HPDE6-E6E7 (cell line): ENCODE measurements around the gene PRRG2.

Source experiments
- DNase-seq: peaks from one replicate; pipeline ENCODE4 v3.0.0; 2011; ENCODE audit warnings: missing footprints; ENCODE audit errors: extremely low spot score

The PRRG2 gene

DNA sequence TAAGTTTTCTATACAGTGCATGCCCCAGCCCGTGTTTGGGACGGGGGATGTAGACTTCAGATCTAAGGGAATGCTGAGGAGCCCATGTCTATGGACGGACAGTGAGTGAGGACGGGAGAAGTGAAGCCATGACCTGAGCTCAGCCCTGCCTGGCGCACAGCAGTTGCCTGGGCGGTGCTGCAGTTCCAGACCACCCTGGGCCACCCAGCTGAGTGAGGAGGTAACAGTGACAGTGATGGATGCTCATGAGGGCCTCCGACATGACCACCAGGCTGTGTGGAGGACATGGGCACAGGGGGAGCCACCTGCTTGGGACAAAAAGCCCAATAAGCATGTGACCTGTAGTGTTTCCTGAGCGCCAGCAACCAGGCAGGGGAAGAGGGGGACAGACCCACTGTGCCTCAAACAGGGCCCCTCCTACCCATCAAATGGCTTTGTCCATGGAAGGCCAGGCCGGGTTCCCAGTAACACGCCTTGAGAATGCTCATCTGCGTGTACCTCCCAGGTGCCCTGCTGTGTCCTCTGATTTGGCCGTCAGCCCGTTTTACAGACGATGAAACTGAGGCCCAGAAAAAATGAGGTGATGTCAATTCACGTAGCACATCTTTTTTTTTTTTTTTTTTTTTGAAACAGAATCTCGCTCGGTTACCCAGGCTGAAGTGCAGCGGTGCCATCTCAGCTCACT is 23.3 kb upstream of the PRRG2 start:
- DNase-seq, result no peak

DNA sequence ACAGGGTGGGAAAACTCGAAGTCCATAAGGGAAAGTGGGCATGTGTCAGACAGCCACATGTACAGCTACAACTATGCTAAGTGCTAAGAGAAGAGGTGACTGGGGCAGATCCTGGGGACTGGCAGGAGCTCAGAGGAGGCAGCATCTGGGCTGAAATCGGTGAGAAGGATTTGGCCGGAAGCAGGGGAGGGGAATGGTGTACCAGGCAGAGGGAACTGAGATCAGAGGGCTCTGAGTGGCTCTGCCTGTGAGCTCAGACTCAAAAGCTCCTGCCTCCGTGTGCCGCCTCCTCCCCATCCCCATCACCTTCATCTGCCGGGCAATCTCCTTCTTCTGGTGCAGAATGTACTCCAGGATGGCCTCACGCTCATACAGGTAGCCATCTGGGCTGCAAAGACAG is 22.5 kb upstream of the PRRG2 start:
- no peak for DNase-seq

DNA sequence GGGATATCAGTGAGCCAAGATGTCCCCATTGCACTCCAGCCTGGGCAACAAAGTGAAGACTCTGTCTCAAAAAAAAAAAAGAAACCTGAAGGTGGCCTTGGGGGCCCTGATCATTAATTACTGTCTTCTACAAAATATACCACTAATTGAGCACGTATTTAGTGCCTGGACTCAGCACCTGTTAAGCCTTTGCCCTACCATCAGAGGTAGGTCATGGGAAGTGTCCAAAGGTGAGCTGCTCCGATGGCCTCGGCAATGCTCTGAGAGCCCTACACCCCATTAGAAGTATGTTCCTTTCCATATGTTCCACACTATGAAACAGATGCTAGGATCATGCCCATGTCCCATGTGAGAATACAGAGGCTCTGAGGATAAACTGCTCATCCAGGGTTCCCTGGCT is 21.7 kb upstream of the PRRG2 start:
- no peak for DNase-seq

DNA sequence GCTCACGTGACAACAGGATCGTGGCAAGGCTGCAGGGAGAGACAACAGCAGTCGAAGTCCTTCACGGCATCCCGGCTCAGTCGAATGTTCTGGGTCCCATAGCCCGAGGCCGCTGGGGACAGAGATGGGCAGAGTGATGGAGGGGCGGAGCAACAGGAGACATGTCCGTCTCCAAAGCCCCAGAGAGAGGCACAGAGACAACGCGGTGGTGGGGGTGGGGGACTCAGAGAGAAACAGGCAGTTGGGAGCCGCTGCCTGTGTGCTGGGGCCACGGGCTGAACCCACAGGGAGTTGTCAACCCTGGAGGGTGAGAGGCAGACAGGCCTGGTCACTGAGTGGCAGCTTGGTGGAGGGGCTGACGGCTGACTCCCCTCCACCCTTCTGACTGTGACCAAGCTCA is 21.2 kb upstream of the PRRG2 start:
- DNase-seq, result no peak

DNA sequence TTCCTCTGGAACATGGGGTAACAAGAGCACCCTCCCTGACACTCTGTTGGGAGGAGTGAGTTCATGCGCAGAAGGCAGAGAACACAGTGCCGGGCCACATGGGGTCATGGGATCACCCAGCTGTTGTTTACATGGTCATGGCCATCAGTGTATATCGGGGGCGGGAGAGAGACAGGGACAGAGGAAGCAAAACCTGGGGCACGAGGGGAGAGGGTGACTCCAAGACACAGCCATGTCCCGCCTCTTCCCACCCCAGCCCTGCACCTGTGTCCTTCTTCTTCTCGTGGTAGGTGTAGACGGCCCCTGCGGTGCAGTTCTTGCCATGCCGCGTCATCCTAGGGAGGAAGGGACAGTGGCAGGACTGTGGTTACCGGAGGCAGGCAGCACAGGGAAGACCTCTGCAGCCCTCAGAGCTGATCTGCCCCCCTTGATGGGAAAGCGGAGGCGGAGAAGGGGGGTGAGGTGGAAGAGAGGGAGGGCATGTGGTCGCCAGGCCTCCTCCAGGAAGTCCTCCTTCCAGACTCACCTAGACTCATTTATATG is 20.7 kb upstream of the PRRG2 start:
- no peak for DNase-seq

DNA sequence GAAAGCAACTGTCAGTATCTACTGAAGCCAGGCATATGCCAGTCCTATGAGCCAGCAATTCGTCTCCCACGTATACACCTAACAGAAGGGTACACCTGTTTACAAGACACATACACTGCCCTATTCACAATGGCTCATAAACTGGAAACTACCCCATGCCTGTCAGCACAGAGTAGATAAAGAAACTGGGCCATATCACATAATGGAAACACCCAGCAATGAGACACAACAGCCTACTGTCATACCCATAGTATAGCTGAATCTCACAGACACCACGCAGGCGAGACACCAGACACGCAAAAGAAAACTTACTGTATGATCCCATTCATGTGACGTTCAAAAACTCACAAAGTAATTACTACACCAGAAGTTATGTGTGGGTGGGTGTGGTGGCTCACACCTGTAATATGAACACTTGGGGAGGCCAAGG is 16.5 kb upstream of the PRRG2 start:
- DNase-seq, result no peak

DNA sequence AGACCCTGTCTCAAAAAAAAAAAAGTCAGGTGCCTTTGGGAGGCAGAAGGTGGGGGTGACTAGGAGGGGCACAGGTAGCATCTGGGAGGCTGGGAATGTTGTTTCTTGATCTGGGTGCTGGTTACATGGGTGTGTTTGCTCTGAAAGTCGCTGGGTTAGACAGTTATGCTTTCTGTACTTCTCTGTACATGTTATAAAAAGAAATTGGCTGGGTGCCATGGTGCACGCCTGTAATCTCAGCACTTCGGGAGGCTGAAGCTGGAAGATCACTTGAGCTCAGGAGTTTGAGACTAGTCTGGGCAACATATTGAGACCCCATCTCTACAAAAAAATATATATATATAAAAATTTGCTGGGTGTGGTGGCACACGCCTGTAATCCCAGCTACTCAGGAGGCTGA is 15.9 kb upstream of the PRRG2 start:
- DNase-seq, result no peak

DNA sequence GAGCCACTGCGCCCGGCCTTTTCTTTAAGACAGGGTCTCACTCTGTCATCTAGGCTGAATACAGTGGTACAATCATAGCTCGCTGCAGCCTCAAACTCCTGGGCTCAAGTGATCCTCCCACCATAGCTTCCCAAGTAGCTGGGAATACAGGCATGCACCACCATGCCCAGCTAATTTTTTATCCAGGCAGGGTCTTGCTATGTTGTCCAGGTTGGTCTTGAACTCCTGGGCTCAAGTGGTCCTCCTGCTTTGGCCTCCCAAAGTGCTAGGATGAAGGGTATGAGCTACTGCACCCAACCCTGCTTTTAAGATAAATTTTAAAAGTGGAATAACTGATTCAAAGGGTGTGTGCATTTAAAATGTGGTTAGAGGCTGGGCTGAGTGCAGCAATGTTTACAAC is 14.8 kb upstream of the PRRG2 start:
- no peak for DNase-seq

DNA sequence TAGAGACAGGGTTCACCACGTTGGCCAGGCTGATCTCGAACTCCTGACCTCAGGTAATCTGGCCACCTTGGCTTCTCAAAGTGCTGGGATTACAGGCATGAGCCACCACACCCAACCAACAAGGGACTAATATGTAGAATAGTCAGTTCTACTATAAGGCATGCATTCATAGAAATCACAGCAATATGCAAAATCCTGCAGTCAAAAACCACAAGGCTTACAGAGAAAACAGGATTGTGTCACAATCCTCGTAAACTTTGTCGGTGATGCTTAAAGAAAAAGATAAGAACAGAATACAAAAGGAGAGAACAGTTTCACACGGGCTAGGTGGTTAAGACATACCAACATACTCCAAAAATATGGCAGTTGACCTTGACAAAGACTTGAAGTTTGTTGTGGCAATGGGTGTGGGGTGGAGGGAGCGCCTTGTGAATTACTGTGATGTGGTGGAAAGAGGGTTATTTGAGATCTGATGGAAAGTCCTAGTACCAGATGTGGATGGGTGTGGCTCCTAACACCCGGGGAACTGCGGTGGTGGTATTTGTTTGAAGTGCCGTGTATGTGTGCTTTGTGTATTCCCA is 13.2 kb upstream of the PRRG2 start:
- no peak for DNase-seq

DNA sequence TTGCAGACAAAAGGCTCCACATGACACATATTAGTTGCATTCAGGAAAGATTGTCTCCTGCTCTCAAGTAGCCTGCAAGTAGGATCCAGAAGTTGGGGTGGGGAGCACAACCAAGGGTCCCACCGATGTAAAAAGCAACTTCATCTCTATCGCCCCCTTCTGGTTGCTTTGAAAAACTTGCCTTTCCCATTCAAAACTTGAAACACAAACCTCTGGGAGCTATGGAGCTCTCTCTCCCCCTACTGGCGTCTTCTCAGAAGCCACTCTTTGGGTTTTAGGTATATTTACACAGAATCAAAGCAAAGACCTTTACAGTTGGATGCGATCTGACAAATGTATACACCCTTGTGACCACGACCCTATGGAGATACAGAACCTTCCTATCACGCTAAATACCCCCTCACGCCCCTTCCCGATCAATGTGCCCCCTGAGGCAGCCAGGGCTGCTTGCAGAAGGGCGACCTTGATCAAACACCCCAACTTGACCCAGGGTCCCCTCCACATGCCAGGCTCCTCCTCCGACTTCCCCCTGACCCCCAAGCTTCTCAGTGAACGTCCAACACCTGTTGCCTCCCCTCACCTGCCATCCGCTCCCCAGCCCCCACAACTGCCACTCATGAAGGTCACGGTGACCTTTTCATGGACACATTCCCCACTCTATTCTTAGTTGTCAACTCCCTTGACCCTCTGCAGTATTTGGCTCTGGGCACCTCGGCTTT is 10.8 kb upstream of the PRRG2 start:
- no peak for DNase-seq

DNA sequence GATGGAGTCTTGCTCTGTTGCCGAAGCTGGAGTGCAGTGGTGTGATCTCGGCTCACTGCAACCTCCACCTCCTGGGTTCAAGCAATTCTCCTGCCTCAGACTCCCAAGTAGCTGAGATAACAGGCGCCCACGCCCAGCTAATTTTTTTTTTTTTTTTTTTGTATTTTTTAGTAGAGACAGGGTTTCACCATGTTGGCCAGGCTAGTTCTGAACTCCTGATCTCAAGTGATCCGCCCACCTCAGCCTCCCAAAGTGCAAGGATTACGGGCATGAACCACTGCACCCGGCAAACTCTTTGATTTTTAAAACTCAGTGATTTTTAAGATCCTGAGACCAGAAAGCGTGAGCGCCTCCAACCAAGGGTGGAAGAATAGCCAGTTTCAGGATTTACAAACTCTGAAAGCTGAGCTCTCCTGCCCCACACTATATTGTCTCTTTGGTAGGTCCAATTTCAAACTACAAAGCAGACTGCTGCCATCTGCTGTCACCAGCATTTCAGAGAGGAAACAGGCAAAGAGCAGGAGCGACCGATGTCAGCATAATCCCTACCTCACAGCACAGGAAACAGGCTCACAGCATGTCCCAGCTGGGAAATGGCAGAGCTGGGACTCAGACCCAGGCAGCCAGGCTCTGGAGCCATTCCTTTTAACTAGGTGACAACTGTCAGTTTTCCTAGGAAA is 10.0 kb upstream of the PRRG2 start:
- no peak for DNase-seq

DNA sequence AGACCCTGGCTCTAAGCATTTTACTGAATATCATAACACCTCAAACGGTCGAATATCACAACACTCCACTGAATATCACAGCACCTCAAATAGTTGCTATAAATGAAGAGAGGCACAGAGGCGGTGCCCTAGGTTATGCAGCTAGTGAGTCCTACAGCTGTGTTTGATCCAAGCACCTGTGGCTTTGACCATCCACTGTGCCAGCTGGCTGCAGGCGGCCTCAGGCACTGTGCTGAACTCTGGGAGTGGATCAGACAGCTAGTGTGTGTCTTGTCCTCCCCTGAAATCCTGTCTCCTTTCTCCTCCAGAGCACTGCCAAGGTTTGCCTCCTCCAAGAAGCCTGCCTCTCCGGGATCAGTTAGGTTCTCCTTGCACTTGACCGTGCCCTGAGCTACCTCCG is 8.1 kb upstream of the PRRG2 start:
- DNase-seq, result no peak

DNA sequence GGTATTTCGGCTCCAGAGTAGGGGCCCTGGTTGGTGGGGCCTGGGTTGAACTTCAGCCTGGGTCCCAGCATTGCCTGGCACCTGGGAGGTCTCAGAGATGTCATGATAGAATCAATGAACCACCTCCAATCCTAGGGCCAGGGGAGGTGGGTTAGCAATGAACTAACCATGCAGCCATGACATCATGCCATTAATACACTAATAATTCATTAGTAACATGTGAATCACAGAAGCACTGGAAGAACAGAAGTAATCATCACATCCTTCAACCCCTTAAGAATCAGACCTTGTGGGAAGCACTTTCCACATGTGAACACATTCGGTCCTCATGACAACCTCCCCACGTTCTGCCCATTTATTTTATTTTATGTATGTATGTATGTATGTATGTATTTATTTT is 7.7 kb upstream of the PRRG2 start:
- DNase-seq, result no peak

DNA sequence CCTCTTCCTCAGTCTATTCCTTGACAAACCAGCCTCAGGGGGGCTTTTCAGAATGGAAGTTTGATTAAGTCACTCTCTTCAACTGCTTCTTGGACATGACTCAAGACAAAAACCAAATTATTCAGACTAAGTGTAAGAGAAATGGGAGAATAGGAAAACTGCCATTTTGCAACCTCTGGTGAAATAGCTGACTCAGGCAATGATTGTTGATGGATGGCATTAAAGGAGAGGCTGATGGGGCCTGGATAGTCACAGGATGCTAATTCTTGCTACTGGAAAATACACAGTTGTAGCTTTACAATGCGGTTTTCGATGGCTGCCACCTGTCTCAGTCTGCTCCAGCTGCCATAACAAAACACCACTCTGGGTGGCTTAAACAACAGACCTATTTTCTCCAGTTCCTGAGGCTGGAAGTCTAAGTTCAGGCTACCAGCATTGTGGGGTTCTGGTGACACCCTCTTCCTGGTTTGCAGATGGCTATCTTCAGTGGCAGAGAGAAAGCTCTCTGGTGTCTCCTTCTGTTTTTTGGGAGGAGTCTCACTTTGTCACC is 6.8 kb upstream of the PRRG2 start:
- DNase-seq, result no peak

DNA sequence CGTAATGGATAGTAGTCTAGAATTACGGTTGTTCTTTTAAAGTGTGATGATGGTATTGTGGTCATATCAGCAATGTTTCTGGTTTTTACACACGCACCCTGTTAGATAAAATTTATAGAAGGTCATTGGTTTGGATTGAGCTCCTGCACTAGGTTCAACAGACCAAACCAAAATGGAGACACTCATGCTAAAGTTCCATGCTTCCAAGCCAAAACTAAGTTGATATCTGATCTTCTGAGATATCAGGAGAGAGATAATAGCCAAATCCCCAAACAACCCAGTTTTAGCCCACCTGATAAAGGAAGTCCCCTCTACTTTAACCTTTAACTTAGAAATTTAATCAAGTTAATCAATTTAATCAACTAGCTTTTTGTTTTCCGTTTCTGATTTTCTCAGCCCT is 1.9 kb upstream of the PRRG2 start:
- no peak for DNase-seq

DNA sequence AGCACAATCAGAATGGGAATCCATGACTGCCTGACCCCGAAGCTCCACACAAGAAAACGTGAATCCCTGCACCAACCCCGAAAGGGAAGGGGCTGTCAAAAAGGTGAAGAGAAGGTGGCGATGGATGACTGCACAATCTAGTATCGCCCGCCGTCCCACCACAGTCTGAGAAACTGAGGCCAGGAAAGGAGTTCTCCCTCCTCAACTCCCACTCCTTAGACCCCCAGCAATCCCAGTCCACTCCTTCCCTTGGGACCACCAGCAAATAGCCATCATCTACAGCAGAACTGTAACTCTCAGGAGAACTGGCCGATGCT is 1.2 kb upstream of the PRRG2 start:
- DNase-seq, result no peak

DNA sequence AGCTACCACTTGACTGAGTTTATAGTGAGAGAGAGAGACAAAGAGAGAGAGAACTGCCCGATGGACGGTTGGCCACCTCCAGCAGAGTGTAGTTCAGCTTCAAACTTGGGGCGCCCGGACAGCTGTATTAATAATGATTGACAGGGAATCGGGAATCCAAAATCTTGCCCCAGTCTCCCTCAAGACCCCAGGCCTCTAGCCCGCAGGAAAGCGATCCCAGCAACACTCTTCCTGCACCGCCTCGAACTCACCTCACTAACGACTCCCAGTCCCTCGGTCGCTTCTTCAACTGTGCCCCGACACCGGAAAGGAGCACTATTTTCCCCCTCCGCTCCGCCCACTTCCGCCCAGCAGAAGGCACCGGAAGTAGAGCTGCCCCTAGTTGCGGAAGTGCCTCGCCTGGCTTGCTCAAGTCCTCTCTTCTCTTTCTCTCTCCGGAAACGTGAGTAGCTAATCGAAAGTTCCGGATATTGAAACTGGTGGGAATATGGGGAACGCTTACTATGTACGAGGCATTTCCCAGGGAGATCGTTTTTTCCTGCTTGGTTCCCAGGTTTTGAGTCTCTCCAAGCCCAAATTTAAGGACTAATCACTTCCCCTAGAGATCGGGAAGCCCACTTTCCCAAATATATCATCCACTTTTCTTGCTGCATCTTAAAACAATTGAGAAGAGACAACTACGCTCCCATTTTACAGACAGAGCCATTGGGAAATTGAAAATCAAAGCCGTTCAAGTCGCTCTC is 681 bp upstream of the PRRG2 start, which contains the start of gene NOSIP:
Gene NOSIP (minus strand): TSS at position 293 of the 743 bp plus-strand sequence. CDS start 19,865 bp downstream, outside the sequence.
- DNase-seq, result no peak

DNA sequence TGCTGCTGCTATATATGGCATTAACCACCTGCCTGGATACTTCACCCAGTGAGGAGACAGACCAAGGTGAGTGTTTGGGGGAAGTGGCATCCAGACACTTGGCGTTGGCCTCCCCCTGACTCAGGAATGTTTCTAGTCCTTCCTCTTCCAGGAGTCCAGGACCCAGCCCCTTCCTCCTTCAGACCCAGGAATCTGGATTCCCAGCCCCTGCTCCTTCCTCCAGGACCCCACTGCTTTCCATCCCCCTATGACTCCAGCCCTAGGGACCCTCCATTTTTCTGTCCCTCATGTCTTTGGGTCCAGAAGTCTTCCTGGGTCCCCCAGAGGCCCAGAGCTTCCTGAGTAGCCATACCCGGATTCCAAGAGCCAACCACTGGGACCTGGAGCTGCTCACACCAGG is 2.1 kb downstream of the PRRG2 start:
- no peak for DNase-seq

DNA sequence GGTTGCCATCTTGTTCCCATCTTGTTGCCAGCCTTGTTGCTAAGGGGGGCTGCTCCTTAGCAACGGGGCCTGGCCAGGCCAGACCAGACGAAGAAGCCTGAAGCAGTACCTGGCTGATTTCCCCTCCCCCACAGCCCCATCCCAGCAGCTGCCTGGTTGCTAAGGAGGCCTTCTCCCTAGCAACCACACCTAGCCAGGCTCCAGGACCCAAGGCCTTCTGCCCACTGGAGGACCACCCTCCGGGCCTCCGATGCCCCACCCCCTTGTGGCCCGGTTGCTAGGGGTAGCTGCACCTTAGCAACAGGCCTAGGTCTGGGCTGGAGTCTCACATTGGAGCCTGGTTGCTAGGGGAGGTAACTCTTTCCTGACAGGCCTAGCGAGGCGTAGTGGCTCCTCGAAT is 3.9 kb downstream of the PRRG2 start:
- DNase-seq, result no peak

DNA sequence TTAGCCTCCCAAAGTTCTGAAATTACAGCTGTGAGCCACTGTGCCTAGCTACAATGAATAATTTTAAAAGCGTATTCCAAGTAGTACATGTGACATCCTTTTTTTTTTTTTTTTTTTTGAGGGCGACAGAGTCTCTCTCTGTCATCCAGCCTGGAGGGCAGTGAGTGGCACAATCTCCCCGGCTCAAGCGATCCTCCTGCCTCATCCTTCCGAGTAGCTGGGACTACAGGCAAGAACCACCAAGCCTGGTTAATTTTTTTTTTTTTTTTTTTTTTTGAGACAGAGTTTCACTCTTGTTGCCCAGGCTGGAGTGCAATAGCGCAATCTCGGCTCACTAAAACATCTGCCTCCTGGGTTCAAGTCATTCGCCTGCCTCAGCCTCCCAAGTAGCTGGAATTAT is 6.1 kb downstream of the PRRG2 start:
- no peak for DNase-seq

DNA sequence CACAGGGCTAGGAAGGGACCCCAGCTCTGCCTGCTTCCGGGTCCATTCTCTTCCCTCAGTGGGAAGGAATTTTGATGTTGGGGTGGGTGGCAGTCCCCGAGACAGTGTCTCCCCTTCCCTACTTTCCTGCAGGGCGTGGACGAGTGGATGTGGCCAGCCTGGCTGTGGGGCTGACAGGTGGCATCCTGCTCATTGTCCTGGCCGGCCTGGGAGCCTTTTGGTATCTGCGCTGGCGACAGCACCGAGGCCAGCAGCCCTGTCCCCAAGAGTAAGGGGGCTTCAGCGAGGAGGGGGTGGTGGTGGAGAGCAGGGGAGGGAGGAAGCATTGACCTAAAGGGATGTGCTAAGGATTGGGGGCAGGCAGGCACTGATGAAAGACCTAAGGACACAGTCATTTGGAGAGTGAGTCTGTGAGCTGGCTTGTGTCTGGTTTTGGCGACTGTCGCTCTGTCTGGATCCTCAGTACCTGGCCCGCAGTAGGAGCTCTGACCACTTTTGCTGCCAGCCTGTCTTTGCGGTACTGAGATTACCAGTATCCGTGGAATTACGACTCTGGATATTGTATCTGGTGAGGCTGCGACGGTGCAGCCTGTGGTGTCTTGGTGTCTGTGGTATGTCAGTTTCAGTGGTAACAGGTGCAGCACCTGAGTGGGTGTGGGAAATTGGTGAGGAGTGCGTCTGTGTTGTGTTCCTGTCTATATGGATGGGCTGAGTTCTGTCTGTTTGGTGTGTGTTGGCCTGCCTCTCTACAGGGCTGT is 7.4 kb downstream of the PRRG2 start:
- no peak for DNase-seq
